ENCODE measurements around the gene FRMD4A.
"Not testable (repeated sequence)": the region's sequence is repeated elsewhere in the genome, so short reads cannot be mapped to it uniquely, and the experiment has no call there.

The FRMD4A gene

GRCh38 chr10:14240253-14241189 is 90.2 kb downstream of the FRMD4A start:
- DNase-seq (ENCODE audit: low read depth), result no peak

- DNase-seq (ENCODE audit: low read depth), result not testable (repeated sequence)
These were observed 92.1 kb downstream of the FRMD4A start for GRCh38 chr10:14238659-14239058.

GRCh38 chr10:14236341-14236740 is 94.4 kb downstream of the FRMD4A start:
- DNase-seq (ENCODE audit: low read depth), result no peak

GRCh38 chr10:14235566-14236195 is 95.0 kb downstream of the FRMD4A start:
- DNase-seq (ENCODE audit: low read depth), result no peak

- DNase-seq (ENCODE audit: low read depth), result no peak
These were observed 97.2 kb downstream of the FRMD4A start for GRCh38 chr10:14233566-14233965.

- DNase-seq (ENCODE audit: low read depth), result not testable (repeated sequence)
These were observed 101.9 kb downstream of the FRMD4A start for GRCh38 chr10:14228798-14229197.

- DNase-seq (ENCODE audit: low read depth), result no peak
These were observed 105.3 kb downstream of the FRMD4A start for GRCh38 chr10:14225379-14225778.

GRCh38 chr10:14220026-14220425 is 110.7 kb downstream of the FRMD4A start:
- no peak for DNase-seq (ENCODE audit: low read depth)

- no peak for DNase-seq (ENCODE audit: low read depth)
These were observed 111.3 kb downstream of the FRMD4A start for GRCh38 chr10:14219411-14219810.

- DNase-seq (ENCODE audit: low read depth), result no peak
These were observed 115.1 kb downstream of the FRMD4A start for GRCh38 chr10:14215641-14216040.

- not testable (repeated sequence) for DNase-seq (ENCODE audit: low read depth)
These were observed 117.0 kb downstream of the FRMD4A start for GRCh38 chr10:14213703-14214102.

- no peak for DNase-seq (ENCODE audit: low read depth)
These were observed 119.1 kb downstream of the FRMD4A start for GRCh38 chr10:14211610-14212009.

GRCh38 chr10:14208231-14208630 is 122.5 kb downstream of the FRMD4A start:
- DNase-seq (ENCODE audit: low read depth), result no peak

- DNase-seq (ENCODE audit: low read depth), result no peak
These were observed 125.5 kb downstream of the FRMD4A start for GRCh38 chr10:14205233-14205632.

GRCh38 chr10:14200698-14201544 is 129.8 kb downstream of the FRMD4A start:
- DNase-seq (ENCODE audit: low read depth), result no peak

GRCh38 chr10:14199098-14199497 is 131.6 kb downstream of the FRMD4A start:
- not testable (repeated sequence) for DNase-seq (ENCODE audit: low read depth)

GRCh38 chr10:14198078-14198477 is 132.6 kb downstream of the FRMD4A start:
- DNase-seq (ENCODE audit: low read depth), result no peak

GRCh38 chr10:14196113-14196512 is 134.6 kb downstream of the FRMD4A start:
- DNase-seq (ENCODE audit: low read depth), result no peak

GRCh38 chr10:14195433-14195832 is 135.3 kb downstream of the FRMD4A start:
- no peak for DNase-seq (ENCODE audit: low read depth)

- DNase-seq (ENCODE audit: low read depth), result no peak
These were observed 138.0 kb downstream of the FRMD4A start for GRCh38 chr10:14192746-14193145.

GRCh38 chr10:14191871-14192270 is 138.9 kb downstream of the FRMD4A start:
- no peak for DNase-seq (ENCODE audit: low read depth)

- no peak for DNase-seq (ENCODE audit: low read depth)
These were observed 139.3 kb downstream of the FRMD4A start for GRCh38 chr10:14191407-14191806.

Measured in CMK (cell line).